Measurements from ENCODE around the gene STARD3.

The STARD3 gene

GRCh38 chr17:39639043-39639442 is 2.1 kb downstream of the STARD3 start:
- DNase-seq, result no peak

GRCh38 chr17:39639566-39640458 is 2.9 kb downstream of the STARD3 start:
- no peak for DNase-seq

GRCh38 chr17:39640591-39641031 is 3.7 kb downstream of the STARD3 start:
- DNase-seq, result no peak

- DNase-seq, result no peak
Observed at GRCh38 chr17:39641097-39641496, 4.2 kb downstream of the STARD3 start.

GRCh38 chr17:39641883-39642282 is 4.9 kb downstream of the STARD3 start:
- no peak for DNase-seq

- no peak for DNase-seq
Observed at GRCh38 chr17:39642291-39643074, 5.5 kb downstream of the STARD3 start.

GRCh38 chr17:39643271-39643670 is 6.3 kb downstream of the STARD3 start:
- DNase-seq, result no peak

- DNase-seq, result no peak
Observed at GRCh38 chr17:39647256-39647655, 10.3 kb downstream of the STARD3 start.

GRCh38 chr17:39648616-39649366 is 11.8 kb downstream of the STARD3 start:
- DNase-seq, result no peak

GRCh38 chr17:39650121-39650579 is 13.2 kb downstream of the STARD3 start:
- no peak for DNase-seq

GRCh38 chr17:39651923-39652586 is 15.1 kb downstream of the STARD3 start:
- no peak for DNase-seq

- DNase-seq, result no peak
Observed at GRCh38 chr17:39652587-39653315, 15.8 kb downstream of the STARD3 start.

- DNase-seq, result no peak
Observed at GRCh38 chr17:39653316-39653661, 16.3 kb downstream of the STARD3 start.

GRCh38 chr17:39653662-39654331 is 16.9 kb downstream of the STARD3 start:
- DNase-seq, result no peak

GRCh38 chr17:39655105-39655504 is 18.2 kb downstream of the STARD3 start:
- DNase-seq, result no peak

GRCh38 chr17:39658346-39658745 is 21.4 kb downstream of the STARD3 start:
- no peak for DNase-seq

- DNase-seq, result no peak
Observed at GRCh38 chr17:39658760-39659159, 21.8 kb downstream of the STARD3 start.

- no peak for DNase-seq
Observed at GRCh38 chr17:39659279-39660010, 22.5 kb downstream of the STARD3 start.

- DNase-seq, result no peak
Observed at GRCh38 chr17:39660011-39660360, 23.0 kb downstream of the STARD3 start.

Data from NCI-H2227 treated with DMSO at 0.1 percent for 48 hours (cell line).